Measurements from ENCODE around the gene WFDC6. TPM values are rescaled to one million over a fixed set of nuclear protein-coding genes. Genes with fewer than 3 reads are reported as not detected.
"Not testable (repeated sequence)": the region's sequence is repeated elsewhere in the genome, so short reads cannot be mapped to it uniquely, and the experiment has no call there.

The WFDC6 gene
- total RNA-seq, 4 donors from 2014 or later: not detected

DNA sequence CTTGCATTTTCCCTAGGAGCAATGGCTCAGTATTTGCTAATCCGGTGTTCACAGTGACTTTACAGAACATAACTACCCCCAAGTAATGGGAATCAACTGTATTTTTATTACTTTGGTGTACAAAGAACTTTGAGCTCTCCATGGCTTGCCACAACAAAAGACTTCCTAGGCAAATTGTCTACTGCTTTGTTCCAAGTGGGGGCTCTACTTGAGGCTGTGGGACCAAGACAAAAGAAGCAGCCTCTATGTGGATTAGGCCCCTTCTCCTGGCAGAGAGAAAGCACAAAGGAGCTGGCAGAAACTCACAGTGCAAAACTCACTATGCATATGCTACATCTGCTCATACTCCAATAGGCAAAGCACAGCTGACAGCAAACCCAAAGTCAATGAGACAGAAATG, 38.9 kb upstream of the WFDC6 start:
- DNase-seq: no peak
- H3K27ac ChIP-seq: no peak overlapping the region
- H3K4me3 ChIP-seq: no peak overlapping the region
- no peaks in the 10 kb centered on the region for H3K9me3 ChIP-seq
- no peaks in the 10 kb centered on the region for H3K4me1 ChIP-seq
- no peaks in the 10 kb centered on the region for H3K36me3 ChIP-seq
- H3K27me3 ChIP-seq: no peaks in the 10 kb centered on the region
- TF ChIP-seq, protein P1, sequence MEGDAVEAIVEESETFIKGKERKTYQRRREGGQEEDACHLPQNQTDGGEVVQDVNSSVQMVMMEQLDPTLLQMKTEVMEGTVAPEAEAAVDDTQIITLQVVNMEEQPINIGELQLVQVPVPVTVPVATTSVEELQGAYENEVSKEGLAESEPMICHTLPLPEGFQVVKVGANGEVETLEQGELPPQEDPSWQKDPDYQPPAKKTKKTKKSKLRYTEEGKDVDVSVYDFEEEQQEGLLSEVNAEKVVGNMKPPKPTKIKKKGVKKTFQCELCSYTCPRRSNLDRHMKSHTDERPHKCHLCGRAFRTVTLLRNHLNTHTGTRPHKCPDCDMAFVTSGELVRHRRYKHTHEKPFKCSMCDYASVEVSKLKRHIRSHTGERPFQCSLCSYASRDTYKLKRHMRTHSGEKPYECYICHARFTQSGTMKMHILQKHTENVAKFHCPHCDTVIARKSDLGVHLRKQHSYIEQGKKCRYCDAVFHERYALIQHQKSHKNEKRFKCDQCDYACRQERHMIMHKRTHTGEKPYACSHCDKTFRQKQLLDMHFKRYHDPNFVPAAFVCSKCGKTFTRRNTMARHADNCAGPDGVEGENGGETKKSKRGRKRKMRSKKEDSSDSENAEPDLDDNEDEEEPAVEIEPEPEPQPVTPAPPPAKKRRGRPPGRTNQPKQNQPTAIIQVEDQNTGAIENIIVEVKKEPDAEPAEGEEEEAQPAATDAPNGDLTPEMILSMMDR (IDR thresholded peaks at IDR 0.05): no peak
- no peak for TF ChIP-seq POLR2A (IDR thresholded peaks at IDR 0.05)

DNA sequence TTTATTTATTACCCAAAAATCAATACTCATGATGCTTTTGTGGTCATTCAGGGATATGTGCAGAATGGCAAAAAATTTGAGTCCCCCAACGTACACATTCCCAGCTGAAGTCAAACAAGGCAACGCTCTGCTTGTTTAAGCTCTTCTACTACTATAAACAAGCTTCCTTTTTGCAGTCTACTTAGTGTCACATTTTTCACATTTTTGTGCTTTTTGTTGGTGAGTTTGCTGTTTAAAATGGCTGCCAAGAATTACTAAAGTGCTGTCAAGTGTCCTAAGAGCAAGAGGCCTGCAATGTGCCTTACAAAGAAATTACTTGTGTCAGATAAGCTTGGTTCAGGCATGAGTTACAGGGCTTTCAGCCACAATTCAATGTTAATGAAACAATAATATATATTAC, 37.7 kb upstream of the WFDC6 start:
- Histone ChIP-seq H3K9me3 (no peaks in the 10 kb centered on the region), H3K36me3 (no peaks in the 10 kb centered on the region), H3K27ac (no peak overlapping the region), H3K27me3 (no peaks in the 10 kb centered on the region), H3K4me3 (no peak overlapping the region), H3K4me1 (no peaks in the 10 kb centered on the region)
- DNase-seq: no peak
- TF ChIP-seq, protein P1 (IDR thresholded peaks at IDR 0.05): no peak
- no peak for TF ChIP-seq POLR2A (IDR thresholded peaks at IDR 0.05)

DNA sequence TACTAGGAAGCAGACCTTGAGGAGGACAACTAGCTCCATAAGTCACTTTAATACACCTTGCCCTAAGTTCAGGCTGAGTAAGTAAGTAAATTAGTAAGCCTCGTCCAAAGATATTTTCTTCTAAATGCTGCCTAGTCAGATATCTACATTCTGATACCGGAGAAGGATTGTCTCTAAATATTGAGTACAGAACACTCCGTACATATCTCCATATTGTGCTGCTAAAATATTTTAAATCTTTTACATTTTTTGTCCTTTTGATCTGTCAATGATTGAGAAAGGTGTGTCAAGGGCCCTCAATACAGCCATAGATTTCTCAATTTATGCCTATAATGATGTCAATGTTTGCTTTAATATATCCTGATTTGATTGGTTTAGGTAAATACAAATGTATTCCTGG, 36.6 kb upstream of the WFDC6 start:
- H3K36me3 ChIP-seq: no peaks in the 10 kb centered on the region
- no peak overlapping the region for H3K27ac ChIP-seq
- H3K4me3 ChIP-seq: no peak overlapping the region
- H3K4me1 ChIP-seq: no peaks in the 10 kb centered on the region
- TF ChIP-seq, protein P1 (IDR thresholded peaks at IDR 0.05): no peak
- TF ChIP-seq POLR2A (IDR thresholded peaks at IDR 0.05): no peak
- no peaks in the 10 kb centered on the region for H3K9me3 ChIP-seq
- H3K27me3 ChIP-seq: no peaks in the 10 kb centered on the region
- DNase-seq: no peak

DNA sequence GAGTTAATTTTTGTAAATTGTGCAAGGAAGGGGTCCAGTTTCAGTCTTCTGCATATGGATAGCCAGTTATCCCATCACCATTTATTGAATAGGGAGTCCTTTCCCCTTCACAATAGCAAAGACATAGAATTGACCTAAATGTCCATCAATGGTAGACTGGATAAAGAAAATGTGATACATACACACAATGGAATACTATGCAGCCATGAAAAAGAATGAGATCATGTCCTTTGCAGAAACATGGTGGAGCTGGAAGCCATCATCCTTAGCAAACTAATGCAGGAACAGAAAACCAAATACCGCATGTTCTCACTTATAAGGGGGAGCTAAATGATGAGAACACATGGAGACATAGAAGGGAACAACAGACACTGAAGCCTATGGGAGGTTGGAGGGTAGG, 30.4 kb upstream of the WFDC6 start:
- DNase-seq, H3K27me3 ChIP-seq, H3K4me3 ChIP-seq, H3K27ac ChIP-seq, H3K36me3 ChIP-seq, H3K9me3 ChIP-seq, H3K4me1 ChIP-seq: not testable (repeated sequence)

DNA sequence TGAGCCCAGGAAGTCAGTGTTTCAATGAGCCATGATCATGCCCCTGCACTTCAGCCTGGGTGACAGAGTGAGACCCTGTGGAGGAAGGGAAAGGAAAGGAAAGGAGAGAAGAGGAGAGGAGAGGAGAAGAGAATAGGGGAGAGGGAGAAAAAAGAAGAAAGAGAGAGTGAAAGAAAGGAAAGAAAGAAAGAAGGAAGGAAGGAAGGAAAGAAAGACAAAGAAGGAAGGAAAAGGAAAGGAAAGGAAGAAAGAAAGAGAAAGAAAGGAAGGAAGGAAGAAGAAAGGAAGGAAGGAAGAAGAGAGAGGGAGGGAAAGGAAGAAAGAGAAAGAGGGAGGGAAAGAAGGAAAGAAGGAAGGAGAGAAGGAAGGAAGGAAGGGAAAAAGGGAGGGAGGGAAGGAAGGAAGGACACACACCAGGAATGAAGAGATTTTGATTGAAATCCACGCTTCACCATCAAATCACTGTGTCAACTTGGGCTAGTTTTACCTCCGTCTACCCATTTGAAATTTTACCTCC, 25.5 kb upstream of the WFDC6 start:
- DNase-seq: no peak
- Histone ChIP-seq H3K9me3 (no peaks in the 10 kb centered on the region), H3K27me3 (no peaks in the 10 kb centered on the region), H3K27ac (no peak overlapping the region), H3K4me3 (no peak overlapping the region), H3K36me3 (no peaks in the 10 kb centered on the region), H3K4me1 (no peaks in the 10 kb centered on the region)
- TF ChIP-seq POLR2A (IDR thresholded peaks at IDR 0.05): no peak
- TF ChIP-seq, protein P1 (IDR thresholded peaks at IDR 0.05): no peak

DNA sequence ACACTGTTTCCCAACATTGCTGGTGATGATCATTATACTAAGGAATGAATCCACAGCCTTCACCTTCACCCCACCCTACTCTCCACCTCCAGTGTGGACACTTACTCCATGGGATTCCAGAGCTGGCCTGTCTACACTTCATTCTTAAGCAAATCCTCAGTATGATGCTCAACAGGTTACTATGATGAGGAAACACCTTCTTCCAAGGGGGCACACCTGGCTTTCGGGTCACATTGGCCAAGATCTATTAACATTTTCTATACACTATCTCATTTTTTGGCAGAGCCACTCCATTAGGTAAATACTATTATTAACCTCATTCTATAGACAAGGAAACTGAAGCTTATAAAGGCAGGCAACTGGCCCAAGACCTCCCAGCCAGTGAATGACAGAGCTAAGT, 15.9 kb upstream of the WFDC6 start:
- TF ChIP-seq POLR2A (IDR thresholded peaks at IDR 0.05): no peak
- TF ChIP-seq, protein P1 (IDR thresholded peaks at IDR 0.05): no peak
- Histone ChIP-seq H3K36me3 (no peaks in the 10 kb centered on the region), H3K4me3 (no peak overlapping the region), H3K9me3 (no peaks in the 10 kb centered on the region), H3K27ac (no peak overlapping the region), H3K27me3 (no peaks in the 10 kb centered on the region), H3K4me1 (no peaks in the 10 kb centered on the region)
- DNase-seq: no peak
